Ovary (tissue), 9 donors: ENCODE results near the gene SDK1. TPM values are rescaled to one million over a fixed set of nuclear protein-coding genes. Genes with fewer than 3 reads are reported as not detected.

Experiments used
- DNase-seq, 5 donors: peaks; one replicate each; pipeline ENCODE4 v3.0.0-alpha.2; 2019 to 2020
- H3K27ac ChIP-seq, 2 donors: fragments of 200-600 bp; one replicate each; pipeline versions ENCODE4 v1.5.1 to v1.8.0; 2019 to 2022
- H3K27me3 ChIP-seq: fragments of 200-600 bp; one replicate; pipeline ENCODE4 v1.8.0; 2022
- H3K36me3 ChIP-seq: fragments of 200-600 bp; sonication (generic); one replicate; pipeline ENCODE4 v1.5.1; 2019
- H3K4me1 ChIP-seq: one replicate; pipeline ENCODE4 v1.8.1; 2013; ENCODE audit warnings: mild to moderate bottlenecking, moderate library complexity; ENCODE audit not compliant: insufficient read depth
- H3K4me3 ChIP-seq: fragments of 200-600 bp; sonication (generic); one replicate; pipeline ENCODE4 v1.5.1; 2017
- H3K9me3 ChIP-seq, 2 donors: fragments of 200-600 bp in 1 of 2; sonication (generic) in 1 of 2; one replicate each; pipeline versions ENCODE4 v1.5.1 to v1.8.1; 2013 to 2019; ENCODE audit warnings: mild to moderate bottlenecking in 1 of 2, moderate library complexity in 1 of 2
- CTCF ChIP-seq, 3 donors: fragments of 450-650 bp in 2 of 3; fragments of 200-600 bp in 1 of 3; IDR thresholded peaks; one replicate each; pipeline versions ENCODE4 v1.5.1 to v1.8.0; 2016 to 2022; ENCODE audit warnings: antibody characterized with exemption in 3 of 3, mild to moderate bottlenecking in 1 of 3
- EP300 ChIP-seq: sonication (generic); formaldehyde crosslinking; IDR thresholded peaks from one replicate; pipeline ENCODE4 v1.6.1; 2017; ENCODE audit warnings: antibody characterized with exemption
- POLR2A ChIP-seq: fragments of 450-650 bp; IDR thresholded peaks from one replicate; pipeline ENCODE4 v1.6.1; 2017; ENCODE audit warnings: antibody characterized with exemption, mild to moderate bottlenecking, moderate library complexity
- WGBS, 3 donors: extraction: QIAGEN DNeasy Blood & Tissue Kit in 1 of 3; methylation state at CpG; one replicate each; pipeline versions ENCODE4 v1.1.5 to v1.1.7; 2013 to 2017; 5-methylcytosine and 5-hydroxymethylcytosine counted together
- intact Hi-C, 4 donors: fragments of 100-400 bp; cut with DNase I; formaldehyde crosslinking; loops; one replicate each; pipeline versions ENCODE4 v1.11.0 to v1.15.1; 2022 to 2023
- polyA plus RNA-seq, 2 donors: library from polyadenylated mRNA; stranded (reverse); fragments of 200-250 nt in 1 of 2; fragments of 350-450 nt in 1 of 2; fragmentation: Illumina TruSeq in 1 of 2; extraction: RNeasy Lipid Tissue Mini Kit (QIAGEN cat#74804) in 1 of 2; gene quantifications; one replicate each; pipeline ENCODE4 v1.2.3, GENCODE V29; 2013 to 2014
- total RNA-seq, 7 donors: library from RNA; depleted of rRNA in 2 of 7; stranded (reverse); fragments of >200 nt in 2 of 7; fragmentation: NEBNext Ultra II Directional in 3 of 7; extraction: Animal tissue kit (Norgen Biotek cat#: 25700) in 3 of 7; gene quantifications; one replicate each; pipeline versions ENCODE4 v1.1.0 to v1.2.4, GENCODE V29; 2016 to 2023
- donor health status: DM: no; HTN: no; CAD: no; lungs with moderate emphysema.
- donor health status: DM: no; HTN: no; CAD: no.
- donor health status: Bipolar disorder and iron deficiency.
- donor health status: DM: yes; HTN: yes; CAD: no.
- donor health status: DM: no; HTN: no; CAD: no.
- donor health status: DM: yes; HTN: yes; CAD: no.

SDK1 gene
- total and polyA plus RNA-seq, 9 donors, result 1.2 to 13.3 (median 4.4) TPM

DNA sequence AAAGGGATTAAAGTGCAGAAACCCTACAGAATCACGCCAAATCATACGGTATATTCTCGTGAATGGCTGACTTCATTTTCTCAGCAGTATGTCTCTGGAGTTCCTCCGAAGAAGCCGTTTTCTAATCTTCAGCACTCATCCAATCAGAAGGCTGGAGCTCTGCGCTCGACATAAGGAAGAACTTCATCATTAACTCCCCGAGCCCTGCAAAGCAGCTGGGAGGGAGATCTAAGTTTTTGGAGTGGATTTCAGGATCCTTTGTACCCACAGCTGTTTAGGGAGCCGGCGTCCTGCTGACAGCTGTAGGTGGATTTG, 40.7 kb upstream of the SDK1 start:
- H3K4me3 ChIP-seq, result peak overlapping the region; percentile 45
- DNase-seq, result peak in 4 of 5 donors; percentile 15 to 37 (median 27)
- WGBS, 3 donors, result 4 to 8% (median 5%) methylated on average over 10 of the region's 10 CpGs
- no peaks in the 10 kb centered on the region for H3K36me3 ChIP-seq
- peak overlapping the region; percentile 37 to 72 for H3K27ac ChIP-seq
- intact Hi-C loops, result no loop called here
- H3K9me3 ChIP-seq, result no peaks in the 10 kb centered on the region
- TF ChIP-seq POLR2A, result no peak
- TF ChIP-seq CTCF (IDR thresholded peaks at IDR 0.05), result no peak
- TF ChIP-seq EP300, result no peak
- no peaks in the 10 kb centered on the region for H3K27me3 ChIP-seq
- no peaks in the 10 kb centered on the region for H3K4me1 ChIP-seq

GRCh38 chr7:3264693-3265339, 36.2 kb upstream of the SDK1 start:
- TF ChIP-seq POLR2A (no peak), EP300 (no peak), CTCF (IDR thresholded peaks at IDR 0.05) (no peak)
- WGBS, 3 donors, result 55 to 69% (median 63%) methylated on average over 9 of the region's 9 CpGs
- Histone ChIP-seq H3K4me3 (no peak overlapping the region), H3K36me3 (no peaks in the 10 kb centered on the region), H3K27ac (no peak overlapping the region), H3K9me3 (no peaks in the 10 kb centered on the region), H3K27me3 (no peaks in the 10 kb centered on the region), H3K4me1 (no peaks in the 10 kb centered on the region)
- DNase-seq, result no peak
- intact Hi-C loops, result no loop called here

DNA sequence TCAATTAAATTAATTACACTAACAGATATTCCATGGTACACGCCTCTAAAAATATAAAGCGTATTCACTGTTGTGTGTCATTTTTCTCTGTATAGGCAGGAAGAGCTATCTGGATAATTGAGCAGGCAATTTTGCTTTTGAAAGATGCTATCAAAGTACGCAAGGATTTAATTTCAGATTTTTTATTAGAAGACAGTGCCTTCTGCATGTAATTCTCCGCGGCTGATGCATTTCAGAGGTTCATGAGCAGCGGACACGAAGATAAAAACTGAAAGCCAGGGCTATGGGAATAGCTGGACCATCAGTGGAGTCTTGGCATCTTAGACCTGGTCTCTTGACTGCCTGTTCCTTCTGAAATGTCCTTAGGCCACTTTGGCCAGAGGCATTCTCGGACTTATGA, 35.7 kb upstream of the SDK1 start:
- intact Hi-C loops, result no loop called here
- H3K27ac ChIP-seq, result no peak overlapping the region
- WGBS, 3 donors, result 94 to 96% (median 95%) methylated on average over 8 of the region's 8 CpGs
- H3K27me3 ChIP-seq, result no peaks in the 10 kb centered on the region
- no peak overlapping the region for H3K4me3 ChIP-seq
- no peaks in the 10 kb centered on the region for H3K9me3 ChIP-seq
- H3K4me1 ChIP-seq, result no peaks in the 10 kb centered on the region
- H3K36me3 ChIP-seq, result no peaks in the 10 kb centered on the region
- DNase-seq, result no peak
- no peak for TF ChIP-seq CTCF (IDR thresholded peaks at IDR 0.05)
- TF ChIP-seq POLR2A, result no peak
- TF ChIP-seq EP300, result no peak

- Histone ChIP-seq H3K9me3 (no peaks in the 10 kb centered on the region), H3K36me3 (no peaks in the 10 kb centered on the region), H3K27ac (no peak overlapping the region), H3K4me3 (no peak overlapping the region), H3K4me1 (no peaks in the 10 kb centered on the region), H3K27me3 (no peaks in the 10 kb centered on the region)
- TF ChIP-seq EP300 (no peak), CTCF (IDR thresholded peaks at IDR 0.05) (no peak), POLR2A (no peak)
- no peak for DNase-seq
- intact Hi-C loops, result no loop called here
- 91 to 98% (median 92%) methylated on average over 4 of the region's 4 CpGs for WGBS, 3 donors
Observed at GRCh38 chr7:3266240-3266639, 34.8 kb upstream of the SDK1 start.
